ENCODE results near the gene DPYD.

Gene DPYD

DNA sequence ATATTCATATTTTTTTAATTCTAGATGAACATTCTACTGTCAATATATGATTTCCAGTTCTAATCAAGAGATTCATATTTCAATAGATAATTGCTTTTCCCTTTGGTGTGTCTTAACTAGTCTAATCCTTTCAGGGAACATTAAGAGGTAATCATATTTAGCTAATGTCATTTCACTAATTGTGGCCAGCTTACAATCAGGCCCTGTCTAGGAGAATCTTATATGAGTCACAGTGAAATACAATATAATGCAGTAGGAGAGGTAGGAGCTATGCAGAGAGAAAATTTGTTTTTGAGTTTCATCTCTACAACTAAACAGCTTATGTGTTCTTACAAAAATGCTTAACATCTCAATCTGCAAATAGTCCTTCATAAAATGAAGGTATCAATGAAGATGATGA, 85.9 kb downstream of the DPYD start:
- no peak for DNase-seq

DNA sequence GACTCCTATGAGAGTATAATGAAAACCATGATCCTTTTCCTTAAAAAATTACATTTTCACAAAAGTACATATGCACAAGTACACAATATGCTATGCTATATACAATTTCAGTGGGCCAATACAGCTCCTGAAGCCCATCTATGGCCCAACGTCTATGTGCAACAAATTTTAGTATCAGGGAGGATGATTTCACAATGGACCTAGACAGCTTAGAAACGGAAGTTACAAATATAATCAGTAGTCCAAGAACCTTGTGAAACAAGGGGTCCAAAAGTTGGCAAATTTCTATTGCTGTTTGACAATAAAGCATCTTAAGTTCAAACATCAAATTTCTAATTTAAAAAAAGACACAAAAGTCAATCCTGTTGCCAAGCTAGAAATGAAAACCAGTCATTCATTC, 87.0 kb downstream of the DPYD start:
- DNase-seq: no peak

DNA sequence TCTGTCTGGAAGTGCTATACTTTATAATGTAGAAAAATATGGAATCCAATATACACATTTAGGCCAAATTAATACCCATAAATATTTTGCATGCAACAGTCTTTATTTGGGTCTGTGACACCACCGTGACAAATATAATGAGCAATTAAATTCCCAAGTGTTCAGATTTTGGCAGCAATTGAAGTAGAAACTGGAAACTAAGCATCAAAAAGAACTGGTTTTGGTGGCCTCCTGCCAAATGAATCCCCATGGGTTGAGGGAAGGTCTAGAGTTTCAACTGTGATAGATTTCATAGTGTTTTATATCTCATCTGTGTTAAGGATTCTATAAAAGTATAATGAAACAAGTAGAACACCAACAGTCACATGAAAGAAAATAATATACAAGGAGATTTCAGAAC, 88.4 kb downstream of the DPYD start:
- DNase-seq: no peak

DNA sequence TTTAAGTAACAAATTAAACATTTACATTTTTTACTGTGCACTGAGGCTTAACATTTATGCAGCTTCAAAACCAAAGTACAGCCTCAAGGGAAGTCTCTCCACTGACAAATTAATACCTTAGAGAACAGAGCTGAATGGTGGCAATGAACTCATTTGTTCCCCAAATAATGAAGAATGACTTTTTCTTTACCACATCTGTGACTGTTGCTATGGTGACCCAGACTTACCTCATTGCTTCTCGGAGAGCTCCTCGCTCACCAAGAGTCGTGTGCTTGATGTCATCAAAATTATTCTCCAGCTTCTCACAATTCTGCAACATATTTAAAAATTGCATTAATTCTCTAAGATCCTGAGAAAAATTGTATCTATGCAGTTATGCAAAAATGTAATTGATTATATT, 92.9 kb downstream of the DPYD start:
- no peak for DNase-seq

DNA sequence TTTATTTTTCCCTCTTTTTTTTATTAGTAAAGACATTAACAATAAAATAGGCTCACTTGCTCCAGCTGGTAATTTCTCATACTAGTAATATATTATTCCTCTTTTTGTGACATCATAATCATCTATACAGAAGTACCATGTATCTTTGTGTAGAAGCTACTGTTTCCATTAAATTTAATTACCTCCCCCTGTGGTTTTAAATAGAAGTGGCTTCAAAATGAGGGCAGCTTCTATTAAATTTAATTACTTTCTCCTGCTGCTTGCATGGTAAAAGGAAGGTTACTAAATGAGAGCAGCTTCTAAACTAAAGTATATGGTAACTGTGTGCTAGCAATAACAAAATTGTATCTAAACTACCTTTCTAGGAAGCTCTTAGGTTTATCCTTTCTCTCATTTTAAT, 94.0 kb downstream of the DPYD start:
- peak; percentile 21 for DNase-seq

DNA sequence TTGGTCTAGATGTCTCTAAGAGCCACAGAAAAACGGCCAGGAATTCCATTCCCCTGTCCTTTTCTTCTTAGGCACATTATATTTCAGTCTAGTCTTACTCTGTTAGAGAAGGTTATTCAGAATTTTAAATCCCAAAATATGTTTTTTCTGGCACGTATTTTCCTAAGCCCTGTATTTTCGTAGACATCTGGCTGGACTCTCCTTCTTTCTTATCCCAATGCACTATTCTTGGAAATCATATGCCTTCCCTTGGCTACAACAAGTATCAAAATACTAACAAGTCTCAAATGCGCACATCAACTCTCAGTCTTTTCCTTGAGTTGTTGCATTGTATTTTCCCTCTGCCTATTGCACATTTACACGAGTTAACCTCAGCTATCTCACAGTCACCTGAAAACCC, 96.2 kb downstream of the DPYD start:
- DNase-seq: no peak

DNA sequence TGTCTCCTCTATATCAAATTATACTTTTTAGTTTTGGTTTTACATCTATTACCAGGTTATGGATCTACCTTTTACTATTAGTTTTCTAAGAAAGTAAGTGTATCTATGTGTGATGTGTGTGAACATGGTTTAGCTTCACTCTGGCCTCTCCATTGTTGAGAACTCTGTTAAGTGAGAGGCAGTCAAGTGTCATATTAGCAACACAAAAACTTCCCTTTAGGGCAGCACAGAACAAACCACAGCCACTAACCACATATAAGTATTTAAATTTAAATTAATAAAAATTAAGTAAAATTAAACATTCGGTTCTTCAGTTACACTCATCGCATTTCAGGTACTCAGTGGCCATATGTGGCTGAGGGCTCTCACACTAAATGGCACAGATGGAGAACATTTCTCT, 96.6 kb downstream of the DPYD start:
- no peak for DNase-seq

DNA sequence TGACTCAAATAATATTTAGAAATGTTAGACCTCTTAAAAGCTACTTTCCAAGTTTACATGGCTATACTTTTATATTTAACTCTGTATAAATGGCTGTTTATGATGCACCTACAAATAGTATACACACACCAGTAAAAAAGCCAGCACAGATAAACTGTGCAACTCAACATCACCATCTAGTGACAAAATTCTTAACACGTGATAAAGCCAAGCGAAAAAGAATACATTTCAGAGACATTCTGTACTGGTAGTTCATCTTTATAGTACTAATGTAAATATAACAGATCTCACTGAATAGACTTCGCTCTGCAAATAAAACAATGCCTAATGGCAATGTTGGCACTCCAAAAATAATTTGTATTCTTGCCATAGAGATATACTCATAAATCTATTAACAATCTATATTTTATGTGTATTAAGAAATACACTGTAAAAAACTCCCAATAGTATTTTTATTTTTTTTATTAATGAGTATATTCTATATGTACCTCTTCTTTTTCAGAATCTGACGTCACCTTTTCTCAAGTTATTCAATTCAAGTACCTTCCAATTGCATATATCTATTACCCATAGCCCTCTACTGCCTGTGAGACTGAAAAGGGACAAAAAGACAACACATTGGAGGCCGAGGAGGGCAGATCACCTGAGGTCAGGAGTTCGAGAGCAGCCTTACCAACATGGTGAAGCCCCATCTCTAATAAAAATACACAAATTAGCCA, 100.2 kb downstream of the DPYD start:
- DNase-seq: no peak

DNA sequence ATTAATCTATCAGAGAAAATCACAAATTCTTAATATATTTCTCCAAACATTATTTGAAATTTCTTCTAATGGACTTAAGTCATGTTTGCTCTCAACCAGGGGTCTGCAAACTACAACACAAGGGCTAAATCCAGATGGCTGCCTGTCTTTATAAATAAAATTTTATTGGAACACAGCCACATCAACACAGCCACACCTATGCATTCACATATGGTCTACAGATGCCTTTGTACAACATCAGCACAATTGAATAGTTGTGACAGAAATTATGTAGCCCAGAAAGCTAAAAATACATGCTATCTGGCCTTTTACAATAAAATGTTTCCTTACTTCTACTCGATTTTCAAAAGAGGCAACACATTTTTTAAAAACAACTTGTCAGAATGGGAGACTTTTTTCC, 103.9 kb downstream of the DPYD start:
- DNase-seq: no peak

DNA sequence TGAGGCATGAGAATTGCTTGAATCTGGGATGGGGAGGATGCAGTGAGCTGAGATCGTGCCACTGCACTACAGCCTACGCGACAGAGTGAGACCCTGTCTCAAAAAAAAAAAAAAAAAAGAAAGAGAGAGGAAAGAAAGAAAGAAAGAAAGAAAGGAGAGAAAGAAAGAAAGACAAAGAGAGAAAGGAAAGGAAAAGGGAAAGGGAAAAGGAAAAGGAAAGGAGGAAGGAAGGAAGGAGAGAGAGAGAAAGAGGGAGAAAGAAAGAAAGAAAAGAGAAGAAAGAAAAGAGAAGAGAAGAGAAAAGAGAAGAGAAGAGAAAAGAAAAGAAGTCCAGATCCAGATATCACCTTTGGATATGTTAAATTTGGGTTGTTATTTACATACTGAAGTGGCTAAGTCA, 106.0 kb downstream of the DPYD start:
- no peak for DNase-seq

DNA sequence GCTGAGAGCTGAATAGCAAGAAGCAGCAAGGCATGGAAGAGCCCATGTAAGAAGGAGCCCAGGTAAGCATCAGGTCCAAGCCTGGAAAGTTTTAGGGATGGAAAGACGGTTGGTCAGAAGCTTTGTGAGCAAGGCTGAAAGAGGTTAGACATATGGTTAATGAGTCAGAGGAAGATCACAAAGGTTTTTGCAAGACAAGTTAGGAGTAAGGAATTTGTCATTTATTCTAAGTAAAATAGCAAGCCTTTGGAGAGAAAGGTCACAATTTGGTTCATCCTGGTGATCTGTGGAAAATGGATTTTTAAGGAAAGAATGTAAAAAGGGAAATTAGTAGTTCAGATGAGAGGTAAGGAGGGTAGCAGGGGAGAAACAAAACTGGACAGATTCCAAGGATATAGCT, 106.7 kb downstream of the DPYD start:
- DNase-seq: no peak

DNA sequence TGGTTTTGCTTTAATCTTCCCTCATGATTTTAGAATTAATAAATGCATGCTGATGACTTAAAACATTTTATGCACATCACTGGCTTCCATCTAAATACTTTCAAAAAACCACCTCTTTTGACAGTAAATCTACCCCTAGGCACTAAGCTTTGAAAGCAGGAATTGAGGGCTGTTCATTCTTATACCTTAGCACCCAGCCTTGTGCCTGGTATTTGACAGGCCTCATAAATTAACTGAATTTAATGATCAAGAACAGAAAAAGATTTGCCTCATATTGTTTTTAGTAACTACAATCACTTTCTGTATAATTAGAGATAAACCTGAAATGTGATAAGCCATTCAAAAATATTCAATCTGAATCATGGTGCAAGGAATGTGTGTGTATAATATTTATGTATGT, 108.8 kb downstream of the DPYD start:
- DNase-seq: no peak

DNA sequence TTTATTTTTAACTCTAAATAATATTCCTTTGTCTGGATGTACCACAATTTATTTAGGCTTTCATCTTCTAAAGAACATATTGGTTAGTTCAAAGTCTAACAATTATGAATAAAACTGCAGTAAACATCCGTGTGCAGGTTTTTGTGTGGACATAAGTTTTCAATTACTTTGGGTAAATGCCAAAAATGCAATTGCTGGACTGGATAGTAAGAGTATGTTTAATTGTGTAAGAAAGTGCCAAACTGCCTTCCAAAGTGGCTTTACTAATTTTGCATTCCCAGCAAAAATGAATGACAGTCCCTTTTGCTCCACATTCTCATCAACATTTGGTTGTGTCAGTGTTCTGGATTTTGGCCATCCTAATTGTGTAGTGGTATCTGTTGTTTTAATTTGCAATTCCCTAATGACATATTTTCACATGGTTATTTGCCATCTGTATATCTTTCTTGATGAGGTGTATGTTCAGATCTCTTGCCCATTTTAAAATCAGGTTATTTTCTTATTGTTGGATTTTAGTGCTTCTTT, 113.8 kb downstream of the DPYD start:
- DNase-seq: no peak

DNA sequence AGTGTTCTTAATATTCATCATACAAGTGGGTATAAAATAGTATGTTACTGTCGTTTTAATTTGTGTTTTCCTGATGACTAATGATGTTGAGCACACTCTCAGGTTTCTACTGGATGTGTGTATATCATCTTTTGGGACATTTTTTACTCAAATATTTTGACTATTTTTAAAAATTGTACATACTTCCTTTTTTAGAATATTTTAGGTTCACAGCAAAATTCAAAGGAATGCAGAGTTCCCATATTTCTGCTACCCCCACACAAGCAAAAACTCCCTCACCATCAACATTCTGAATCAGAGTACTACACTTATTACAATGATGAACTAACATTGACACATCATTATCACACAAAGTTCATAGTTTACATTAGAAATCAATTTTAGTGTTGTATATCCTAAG, 114.5 kb downstream of the DPYD start:
- no peak for DNase-seq

DNA sequence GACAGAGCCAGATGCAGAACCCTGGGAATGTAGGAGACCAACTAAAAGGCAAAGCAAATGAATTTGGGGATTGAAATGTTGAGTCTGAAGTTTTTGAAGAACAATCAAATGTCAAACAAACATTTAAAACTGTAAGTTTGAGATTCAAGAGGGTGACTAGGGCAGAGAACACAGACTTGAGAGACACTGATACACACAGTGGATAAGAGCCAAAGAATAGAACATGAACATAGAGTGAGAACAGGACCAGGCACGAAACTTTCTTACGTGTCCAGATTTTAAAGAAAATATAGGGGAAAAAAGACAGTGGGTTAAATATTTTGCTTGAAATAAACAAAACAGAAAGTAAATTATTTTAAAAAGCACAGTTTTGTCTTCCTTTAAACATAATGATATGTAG, 115.7 kb downstream of the DPYD start:
- no peak for DNase-seq

DNA sequence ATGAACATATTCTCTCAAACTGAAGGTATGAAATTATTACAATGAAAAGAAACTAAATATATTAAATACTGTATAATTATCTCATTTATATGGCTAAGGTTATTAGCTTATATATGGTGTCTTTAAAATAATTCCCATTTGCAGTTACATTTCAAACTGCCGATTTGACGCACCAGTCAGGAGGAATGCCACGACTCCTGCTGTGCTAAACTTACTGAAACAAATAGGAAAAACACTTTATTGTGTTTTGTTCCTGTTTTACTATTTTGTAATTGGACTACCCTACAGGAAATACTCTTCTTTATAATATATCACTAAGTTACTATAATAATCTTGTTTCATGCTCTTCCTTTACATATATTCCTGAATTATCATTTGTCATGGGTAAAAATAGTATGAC, 117.8 kb downstream of the DPYD start:
- DNase-seq: no peak

DNA sequence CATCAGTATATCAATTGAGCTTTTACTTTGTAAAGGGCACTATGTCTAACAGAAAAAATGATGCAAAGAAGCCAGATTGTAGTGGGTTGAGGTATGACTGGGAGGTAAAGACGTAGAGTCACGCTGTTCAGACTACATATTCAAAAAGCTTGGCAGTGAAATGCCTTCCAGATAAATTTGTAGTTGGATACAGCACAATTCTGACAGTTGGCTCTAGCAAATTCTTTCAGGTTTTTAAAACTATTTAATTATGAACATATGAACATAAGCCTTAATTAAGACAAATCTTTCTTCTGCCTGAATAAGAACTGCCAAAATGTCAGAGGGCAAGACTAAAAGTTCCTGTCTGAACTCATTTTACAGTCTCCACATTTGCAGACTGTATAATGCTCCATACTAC, 118.8 kb downstream of the DPYD start:
- no peak for DNase-seq

DNA sequence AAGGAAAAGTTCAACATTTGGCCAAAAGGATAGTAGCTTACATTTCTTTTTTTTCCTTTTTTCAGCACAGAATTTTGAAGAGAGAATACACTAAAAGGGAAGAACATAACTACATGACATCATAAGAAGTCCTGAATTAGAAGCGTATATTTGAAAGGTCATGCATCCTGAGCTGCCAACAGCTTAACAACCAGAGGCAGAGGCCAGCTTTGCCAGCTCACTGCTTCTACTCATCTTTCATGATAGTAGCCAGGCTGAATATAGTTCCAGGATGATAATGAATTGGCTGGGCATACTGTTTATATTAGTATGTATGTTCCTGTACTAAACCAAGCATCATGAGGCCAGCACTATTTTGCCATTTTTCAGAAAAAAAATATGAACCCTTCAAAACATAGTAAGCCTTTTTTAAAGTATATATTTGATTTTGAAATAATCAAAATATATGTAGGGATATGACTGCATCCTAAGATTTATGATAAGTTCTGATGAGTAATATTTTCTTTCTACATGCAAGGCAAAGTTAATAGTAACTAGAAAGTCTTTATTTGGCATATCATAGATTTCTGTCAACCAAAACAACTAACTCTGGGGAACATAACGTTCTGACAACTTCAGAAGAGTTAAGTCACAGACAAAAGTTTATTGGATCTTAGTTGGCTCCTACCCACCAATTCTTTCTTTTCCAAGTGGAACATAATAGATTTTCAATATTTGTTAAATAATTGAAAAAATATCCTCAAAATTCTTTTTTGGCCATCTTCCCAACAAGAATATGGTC, 123.2 kb downstream of the DPYD start:
- DNase-seq: no peak

DNA sequence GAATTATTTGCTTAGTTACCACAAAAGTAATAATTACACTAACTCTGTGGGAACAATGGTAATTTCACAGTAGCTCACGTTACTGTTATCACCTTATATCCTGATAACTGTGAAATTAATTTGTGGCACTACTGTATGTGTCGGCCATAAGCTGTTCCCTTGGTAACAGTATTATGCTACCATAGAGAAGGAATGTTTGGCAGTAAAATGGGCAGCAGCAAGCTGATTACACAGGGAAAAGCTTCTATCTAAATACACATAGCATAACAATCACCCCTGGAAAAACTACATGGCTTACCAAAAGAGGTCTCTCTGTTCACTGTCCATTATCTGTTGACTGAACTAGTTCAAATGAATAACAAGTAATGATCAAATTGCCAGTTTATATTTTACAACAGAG, 124.1 kb downstream of the DPYD start:
- DNase-seq: peak; percentile 53

DNA sequence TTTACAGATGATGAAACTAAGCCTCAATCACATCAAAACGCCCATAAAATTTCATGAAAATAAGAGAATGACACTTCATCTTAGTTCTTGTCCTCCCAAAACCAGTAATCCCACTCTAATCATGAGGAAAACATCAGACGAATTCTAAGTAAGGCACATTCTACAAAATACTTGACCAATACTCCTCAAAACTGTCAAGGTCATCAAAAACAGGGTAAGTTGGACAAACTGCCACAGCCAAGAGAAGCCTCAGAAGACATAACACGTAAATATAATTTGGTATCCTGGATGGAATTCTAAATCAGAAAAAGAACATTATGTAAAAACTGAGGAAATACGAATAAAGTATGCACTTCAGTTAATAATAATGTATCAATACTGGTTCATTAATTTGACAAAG, 128.2 kb downstream of the DPYD start:
- no peak for DNase-seq

DNA sequence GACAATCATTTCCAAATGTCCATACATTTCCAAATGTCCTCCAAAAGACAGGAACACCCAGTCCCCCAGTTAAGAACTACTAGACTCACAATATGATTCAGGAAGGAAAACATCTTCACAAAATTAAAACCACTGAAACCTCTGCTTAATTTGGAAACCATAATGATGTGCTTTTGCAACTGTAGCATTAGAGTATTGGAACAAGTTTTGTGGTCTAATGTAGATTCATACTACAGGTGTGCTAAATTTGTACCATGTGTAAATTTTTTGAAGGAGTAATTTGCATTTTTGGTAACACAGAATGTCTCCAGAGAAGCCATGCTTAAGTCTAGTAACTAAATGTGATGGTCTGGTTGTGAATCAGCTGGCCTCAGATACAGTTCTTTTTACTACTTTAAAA, 129.6 kb downstream of the DPYD start:
- no peak for DNase-seq

DNA sequence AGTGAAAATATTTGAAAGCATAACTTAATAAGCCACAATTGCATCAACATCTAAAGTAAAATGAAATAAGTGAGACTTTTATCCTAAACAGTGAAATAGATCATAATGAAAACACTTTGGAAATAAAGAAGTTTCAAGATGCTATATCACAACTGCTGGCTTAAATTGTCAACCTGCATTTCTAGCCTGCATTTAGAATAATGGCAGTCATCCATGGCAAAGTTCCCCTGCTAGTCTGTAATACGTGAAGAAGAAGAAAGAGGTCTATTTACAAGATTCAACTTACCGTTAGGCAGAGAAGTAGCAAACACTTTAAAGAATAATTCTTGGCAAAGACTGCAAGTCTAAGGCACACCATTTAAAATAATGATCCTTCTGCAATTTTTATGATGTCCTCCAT, 133.6 kb downstream of the DPYD start:
- no peak for DNase-seq

DNA sequence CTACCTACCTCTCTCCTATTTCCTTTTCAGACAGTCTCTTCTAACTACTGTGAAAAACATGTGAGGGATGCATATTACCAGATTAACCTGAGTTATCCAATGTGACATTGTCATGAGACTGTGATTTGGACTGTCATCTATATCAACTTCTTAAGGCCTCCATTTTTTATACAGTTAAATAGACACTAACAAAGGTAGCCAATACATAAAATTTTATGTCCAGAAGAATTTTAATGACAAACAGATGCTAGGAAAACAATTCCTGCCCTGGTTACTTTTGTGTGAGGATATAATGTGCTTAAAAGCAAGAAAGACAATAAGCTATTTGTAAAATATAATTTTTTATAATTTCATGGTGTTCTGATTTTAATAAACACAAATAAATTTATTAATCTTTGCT, 136.2 kb downstream of the DPYD start:
- DNase-seq: no peak

DNA sequence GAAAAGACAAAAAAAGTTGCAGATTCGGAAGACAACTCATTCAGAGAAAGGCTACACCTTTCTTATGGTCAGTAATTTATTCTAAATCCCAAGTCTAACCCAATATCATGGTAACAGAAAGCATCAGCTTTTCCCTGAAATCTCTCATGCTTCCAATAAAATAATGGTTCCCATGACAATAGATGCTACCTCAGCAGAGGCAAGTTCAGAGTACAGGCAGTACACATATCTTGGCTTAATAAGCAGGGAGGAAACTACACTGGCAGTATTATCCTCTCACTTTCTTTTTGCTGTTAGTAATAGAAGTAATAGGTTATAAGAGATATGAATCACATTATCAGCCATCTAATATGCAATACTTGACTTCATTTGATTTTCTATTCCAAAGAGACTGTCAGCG, 137.1 kb downstream of the DPYD start:
- DNase-seq: no peak

All from NCI-H774 (cell line).